Stimulated activated naive B cell treated with anti-CD40 and anti-IgM and Interleukin-4, amounts not matched to agents 10 μg/mL and 1 μg/mL and 100 μg/mL, for 72 hours (primary cell): ENCODE measurements around the gene KRTAP1-1.
A peak's percentile ranks its signal among the peaks of the same experiment; 100 is the strongest.
"Not testable (repeated sequence)": the region's sequence is repeated elsewhere in the genome, so short reads cannot be mapped to it uniquely, and the experiment has no call there.

Experiments used
- ATAC-seq, 2 donors: fragments of 150-1000 bp; cut with Tn5 transposase; replicated peaks; 2 replicates each; pipeline ENCODE4 v1.10.0; 2021; ENCODE audit warnings: moderate library complexity in 1 of 2
- DNase-seq: peaks from one replicate; pipeline ENCODE4 v3.0.0; 2021
- H3K27ac Mint-ChIP-seq: one replicate; pipeline ENCODE4 v1.8.0; 2022; ENCODE audit warnings: mild to moderate bottlenecking, mixed read lengths
- H3K27me3 Mint-ChIP-seq, 2 donors: one replicate each; pipeline ENCODE4 v1.8.0; 2022; ENCODE audit warnings: mixed read lengths in 2 of 2
- H3K36me3 Mint-ChIP-seq, 2 donors: one replicate each; pipeline ENCODE4 v1.8.0; 2022; ENCODE audit warnings: mixed read lengths in 2 of 2, mild to moderate bottlenecking in 1 of 2
- H3K4me1 Mint-ChIP-seq, 2 donors: one replicate each; pipeline ENCODE4 v1.8.0; 2022; ENCODE audit warnings: mixed read lengths in 2 of 2, mild to moderate bottlenecking in 1 of 2
- H3K4me3 Mint-ChIP-seq, 2 donors: one replicate each; pipeline ENCODE4 v1.8.0; 2022; ENCODE audit warnings: mild to moderate bottlenecking in 2 of 2, mixed read lengths in 2 of 2, moderate library complexity in 1 of 2
- H3K9me3 Mint-ChIP-seq, 2 donors: one replicate each; pipeline ENCODE4 v1.8.0; 2022; ENCODE audit warnings: mixed read lengths in 2 of 2, mild to moderate bottlenecking in 1 of 2

Gene KRTAP1-1

GRCh38 chr17:41042953-41043352 is 1.7 kb upstream of the KRTAP1-1 start:
- H3K27ac Mint-ChIP-seq: no peak overlapping the region
- H3K4me3 Mint-ChIP-seq: no peak overlapping the region
- H3K4me1 Mint-ChIP-seq: no peaks in the 10 kb centered on the region
- ATAC-seq (no peak), DNase-seq (no peak)
- H3K36me3 Mint-ChIP-seq: no peaks in the 10 kb centered on the region
- H3K9me3 Mint-ChIP-seq: peaks cover 4 to 12% of the 10 kb centered on the region in 2 donors
- peaks cover 22 to 25% of the 10 kb centered on the region in 2 donors for H3K27me3 Mint-ChIP-seq

- Mint-ChIP-seq H3K4me3 (no peak overlapping the region), H3K27ac (no peak overlapping the region)
Measured at GRCh38 chr17:41037853-41038350, 3.3 kb downstream of the KRTAP1-1 start.

GRCh38 chr17:41034346-41034935 is 6.8 kb downstream of the KRTAP1-1 start, which contains the start of gene KRTAP1-3:
KRTAP1-3 (minus strand) TSS chr17:41034874; CDS start chr17:41034821, 53 bp downstream.
- not testable (repeated sequence) for H3K36me3 Mint-ChIP-seq, H3K4me3 Mint-ChIP-seq, H3K4me1 Mint-ChIP-seq, H3K27ac Mint-ChIP-seq, ATAC-seq, DNase-seq, H3K9me3 Mint-ChIP-seq
- peaks cover 6 to 12% of the 10 kb centered on the region in 2 donors for H3K27me3 Mint-ChIP-seq

More at GRCh38 chr17:41037853-41038350, 3.3 kb downstream of the KRTAP1-1 start:
- Mint-ChIP-seq H3K4me1 (no peaks in the 10 kb centered on the region), H3K36me3 (no peaks in the 10 kb centered on the region), H3K27me3 (peaks cover 0 to 19% of the 10 kb centered on the region in 2 donors), H3K9me3 (peaks cover 0 to 7% of the 10 kb centered on the region in 2 donors)
- no peak for DNase-seq
- ATAC-seq: no peak

DNA sequence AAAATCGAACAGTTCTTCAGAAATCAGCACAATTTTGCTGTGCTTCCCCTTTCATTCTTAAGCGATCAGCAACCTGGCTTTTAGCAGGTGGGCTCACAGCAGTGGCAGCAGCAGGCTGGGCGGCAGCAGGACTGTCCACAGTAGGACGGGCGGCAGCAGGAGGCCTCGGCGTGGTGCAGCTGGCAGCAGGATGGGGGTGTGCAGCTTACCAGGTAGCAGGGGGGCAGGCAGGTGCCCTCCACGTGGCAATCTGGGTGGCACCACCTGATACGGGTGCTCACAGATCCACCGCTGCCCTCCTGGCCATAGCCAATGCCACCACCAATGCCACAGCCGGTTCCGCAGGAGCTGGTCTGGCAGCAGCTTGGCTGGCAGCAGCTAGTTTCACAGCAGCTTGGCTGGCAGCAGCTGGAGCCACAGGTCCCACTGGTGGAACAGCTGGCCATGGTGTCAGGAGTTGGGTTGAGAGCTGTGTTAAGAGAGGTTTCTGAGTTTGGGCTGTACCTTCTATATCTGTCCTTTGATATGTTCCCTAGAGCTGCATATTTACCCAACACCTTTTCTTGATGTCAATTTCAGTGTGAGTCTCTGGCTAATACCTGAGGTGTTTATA is 11.5 kb downstream of the KRTAP1-1 start, which contains the start of gene KRTAP1-4:
KRTAP1-4 (minus strand) TSS at position 563 of the 613 bp plus-strand sequence; CDS start at position 446, 117 bp downstream.
- no peaks in the 10 kb centered on the region for H3K36me3 Mint-ChIP-seq
- no peaks in the 10 kb centered on the region for H3K9me3 Mint-ChIP-seq
- H3K4me1 Mint-ChIP-seq: no peaks in the 10 kb centered on the region
- no peak within 1 kb of the TSS for H3K4me3 Mint-ChIP-seq
- ATAC-seq (no peak), DNase-seq (no peak)
- peaks cover 18 to 21% of the 10 kb centered on the region in 2 donors for H3K27me3 Mint-ChIP-seq
- H3K27ac Mint-ChIP-seq: no peak within 1 kb of the TSS

DNA sequence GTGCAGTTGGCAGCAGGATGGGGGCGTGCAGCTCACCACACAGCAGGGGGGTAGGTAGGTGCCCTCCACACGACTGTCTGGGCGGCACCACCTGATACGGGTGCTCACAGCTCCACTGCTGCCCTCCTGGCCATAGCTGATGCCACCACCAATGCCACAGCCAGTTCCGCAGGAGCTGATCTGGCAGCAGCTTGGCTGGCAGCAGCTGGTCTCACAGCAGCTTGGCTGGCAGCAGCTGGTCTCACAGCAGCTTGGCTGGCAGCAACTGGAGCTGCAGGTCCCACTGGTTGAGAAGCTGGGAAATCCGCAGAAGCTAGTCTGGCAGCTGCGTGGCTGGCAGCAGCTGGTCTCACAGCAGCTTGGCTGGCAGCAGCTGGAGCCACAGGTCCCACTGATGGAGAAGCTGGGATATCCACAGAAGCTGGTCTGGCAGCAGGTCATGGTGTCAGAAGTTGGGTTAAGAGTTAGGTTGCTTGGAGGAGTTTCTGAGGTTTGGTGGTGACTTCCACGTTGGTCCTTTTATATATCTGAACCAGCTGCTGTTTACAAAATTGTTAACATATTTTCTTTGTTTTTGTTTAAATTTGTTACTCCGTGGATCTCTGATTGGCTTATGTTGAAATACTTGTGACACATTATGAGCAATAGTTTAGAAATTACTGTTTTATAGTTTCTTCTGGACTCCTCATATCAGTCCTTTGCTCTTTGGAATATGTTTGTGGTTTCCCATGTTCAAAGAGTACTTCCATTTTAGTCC is 14.4 kb downstream of the KRTAP1-1 start, which contains the start of gene KRTAP1-5:
KRTAP1-5 (minus strand) TSS at position 494 of the 757 bp plus-strand sequence; CDS start at position 441, 53 bp downstream.
- Mint-ChIP-seq H3K27ac (no peak within 1 kb of the TSS), H3K27me3 (peaks cover 20 to 21% of the 10 kb centered on the region in 2 donors), H3K4me3 (no peak within 1 kb of the TSS), H3K4me1 (no peaks in the 10 kb centered on the region), H3K9me3 (no peaks in the 10 kb centered on the region), H3K36me3 (no peaks in the 10 kb centered on the region)
- ATAC-seq: no peak
- no peak for DNase-seq

DNA sequence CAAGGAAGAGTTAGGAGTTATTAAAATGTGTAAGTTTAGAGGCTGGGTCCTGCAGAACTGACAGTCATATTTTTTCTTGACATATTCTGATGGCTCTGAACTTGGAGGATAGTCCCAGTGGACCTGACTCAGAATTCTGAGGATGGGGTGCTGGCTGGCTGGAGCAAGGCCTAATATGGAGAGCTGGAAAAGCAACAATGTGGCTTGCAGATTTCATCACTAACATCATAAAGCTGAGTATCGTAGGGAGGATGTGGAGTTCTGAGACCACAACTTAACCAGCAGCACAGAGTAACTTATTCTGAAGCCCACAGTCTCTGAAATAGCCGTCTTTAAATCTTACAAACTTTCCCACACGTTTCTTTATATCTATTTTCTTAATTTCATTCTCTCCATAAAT is 16.6 kb downstream of the KRTAP1-1 start:
- no peak overlapping the region for H3K4me3 Mint-ChIP-seq
- H3K27me3 Mint-ChIP-seq: peaks cover 20 to 21% of the 10 kb centered on the region in 2 donors
- no peak for ATAC-seq
- peaks cover 0 to 4% of the 10 kb centered on the region in 2 donors for H3K36me3 Mint-ChIP-seq
- H3K9me3 Mint-ChIP-seq: peaks cover 4 to 5% of the 10 kb centered on the region in 2 donors
- DNase-seq: no peak
- H3K27ac Mint-ChIP-seq: no peak overlapping the region
- H3K4me1 Mint-ChIP-seq: no peaks in the 10 kb centered on the region

GRCh38 chr17:41020336-41020735 is 20.9 kb downstream of the KRTAP1-1 start:
- Mint-ChIP-seq H3K9me3 (peaks cover 4 to 5% of the 10 kb centered on the region in 2 donors), H3K27ac (no peak overlapping the region), H3K4me3 (no peak overlapping the region), H3K4me1 (peaks cover 4 to 6% of the 10 kb centered on the region in 2 donors), H3K36me3 (peaks cover 0 to 4% of the 10 kb centered on the region in 2 donors), H3K27me3 (peaks cover 6 to 9% of the 10 kb centered on the region in 2 donors)
- DNase-seq (no peak), ATAC-seq (no peak)

- Mint-ChIP-seq H3K4me1 (peaks cover 4 to 8% of the 10 kb centered on the region in 2 donors), H3K36me3 (peaks cover 0 to 4% of the 10 kb centered on the region in 2 donors), H3K27ac (no peak overlapping the region), H3K9me3 (peaks cover 4 to 5% of the 10 kb centered on the region in 2 donors), H3K4me3 (no peak overlapping the region), H3K27me3 (peaks cover 5 to 6% of the 10 kb centered on the region in 2 donors)
- no peak for DNase-seq
- ATAC-seq: no peak
Measured at GRCh38 chr17:41019415-41019814, 21.8 kb downstream of the KRTAP1-1 start.

GRCh38 chr17:41018541-41018940 is 22.7 kb downstream of the KRTAP1-1 start:
- no peak for DNase-seq
- Mint-ChIP-seq H3K36me3 (peaks cover 0 to 4% of the 10 kb centered on the region in 2 donors), H3K9me3 (peaks cover 4 to 5% of the 10 kb centered on the region in 2 donors), H3K27me3 (peaks cover 5 to 6% of the 10 kb centered on the region in 2 donors), H3K4me3 (no peak overlapping the region), H3K27ac (no peak overlapping the region), H3K4me1 (peaks cover 4 to 8% of the 10 kb centered on the region in 2 donors)
- no peak for ATAC-seq

DNA sequence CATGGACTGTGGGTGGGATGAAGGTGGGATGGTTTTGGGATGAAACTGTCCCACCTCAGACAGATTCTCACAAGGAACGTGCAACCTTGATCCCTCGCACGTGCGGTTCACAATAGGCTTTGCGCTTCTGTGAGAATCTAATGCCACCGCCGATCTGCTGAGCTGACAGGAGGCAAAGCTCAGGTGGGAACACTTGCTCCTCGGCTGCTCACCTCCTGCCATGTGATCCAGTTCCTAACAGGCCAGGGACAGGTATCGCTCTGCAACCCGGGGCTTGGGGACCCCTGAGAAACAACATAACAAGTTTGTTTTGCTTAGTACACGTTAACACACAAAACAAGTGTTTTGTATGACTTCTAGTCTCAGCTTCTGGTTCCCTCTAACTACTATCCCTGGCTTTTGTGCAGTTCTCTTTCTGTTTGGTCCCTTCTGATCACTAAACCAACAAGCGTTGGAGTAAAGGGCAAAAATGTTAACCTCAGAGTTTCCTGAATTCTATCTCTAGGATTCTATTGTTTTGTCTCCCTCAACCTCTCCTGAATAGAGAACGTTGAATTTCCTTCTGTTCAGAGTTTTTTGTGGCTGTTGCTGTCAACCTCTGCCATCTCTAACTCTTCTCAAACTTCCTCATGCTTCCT is 24.6 kb downstream of the KRTAP1-1 start:
- peaks cover 0 to 3% of the 10 kb centered on the region in 2 donors for H3K27me3 Mint-ChIP-seq
- H3K27ac Mint-ChIP-seq: no peak overlapping the region
- H3K9me3 Mint-ChIP-seq: peaks cover 4 to 5% of the 10 kb centered on the region in 2 donors
- no peak for ATAC-seq
- no peak for DNase-seq
- H3K4me1 Mint-ChIP-seq: peaks cover 4 to 8% of the 10 kb centered on the region in 2 donors
- H3K4me3 Mint-ChIP-seq: no peak overlapping the region
- peaks cover 0 to 4% of the 10 kb centered on the region in 2 donors for H3K36me3 Mint-ChIP-seq

DNA sequence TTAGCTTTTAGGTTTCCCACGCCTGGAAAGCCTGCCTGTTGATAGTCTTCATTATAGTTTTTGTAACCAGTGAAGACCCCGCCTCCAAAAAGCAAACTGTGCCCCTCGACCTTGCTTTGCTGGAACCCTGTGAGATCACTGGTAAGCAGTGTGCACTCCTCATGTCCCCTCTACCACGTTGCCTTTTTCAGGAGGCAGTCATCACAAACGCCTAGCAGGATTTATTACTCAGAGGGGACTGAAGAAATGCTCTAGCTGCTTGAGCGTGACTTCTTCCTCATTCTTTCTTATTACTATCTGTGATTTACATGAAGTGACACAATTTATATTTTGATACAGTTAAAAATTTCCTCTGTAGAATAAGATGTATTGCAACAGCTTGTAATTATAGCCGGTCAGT is 25.8 kb downstream of the KRTAP1-1 start:
- H3K27ac Mint-ChIP-seq: no peak overlapping the region
- peaks cover 4 to 8% of the 10 kb centered on the region in 2 donors for H3K4me1 Mint-ChIP-seq
- DNase-seq (no peak), ATAC-seq (peak; percentile 29 to 57)
- no peaks in the 10 kb centered on the region for H3K9me3 Mint-ChIP-seq
- no peaks in the 10 kb centered on the region for H3K36me3 Mint-ChIP-seq
- no peak overlapping the region for H3K4me3 Mint-ChIP-seq
- H3K27me3 Mint-ChIP-seq: peaks cover 0 to 3% of the 10 kb centered on the region in 2 donors

- ATAC-seq (no peak), DNase-seq (no peak)
- H3K4me3 Mint-ChIP-seq: no peak overlapping the region
- H3K36me3 Mint-ChIP-seq: no peaks in the 10 kb centered on the region
- H3K9me3 Mint-ChIP-seq: no peaks in the 10 kb centered on the region
- no peak overlapping the region for H3K27ac Mint-ChIP-seq
- peaks cover 5 to 8% of the 10 kb centered on the region in 2 donors for H3K4me1 Mint-ChIP-seq
- H3K27me3 Mint-ChIP-seq: peaks cover 0 to 3% of the 10 kb centered on the region in 2 donors
Measured at GRCh38 chr17:41013606-41014005, 27.6 kb downstream of the KRTAP1-1 start.

- no peaks in the 10 kb centered on the region for H3K36me3 Mint-ChIP-seq
- ATAC-seq: no peak
- H3K27me3 Mint-ChIP-seq: peaks cover 0 to 3% of the 10 kb centered on the region in 2 donors
- peaks cover 5 to 8% of the 10 kb centered on the region in 2 donors for H3K4me1 Mint-ChIP-seq
- DNase-seq: no peak
- no peak overlapping the region for H3K27ac Mint-ChIP-seq
- no peak overlapping the region for H3K4me3 Mint-ChIP-seq
- H3K9me3 Mint-ChIP-seq: no peaks in the 10 kb centered on the region
Measured at GRCh38 chr17:41013181-41013580, 28.1 kb downstream of the KRTAP1-1 start.
